GM12865 (cell line): ENCODE results near the gene AP4M1.
A peak's percentile ranks its signal among the peaks of the same experiment; 100 is the strongest.

Experiments used
- DNase-seq: peaks from one replicate; pipeline ENCODE4 v3.0.0; 2010; ENCODE audit warnings: low read depth
- H3K4me3 ChIP-seq: 2 replicates; pipeline ENCODE4 v1.5.1; 2011; ENCODE audit warnings: mild to moderate bottlenecking, low read depth, low read length, control low read depth
- TF ChIP-seq, protein P1 (sequence below): IDR thresholded peaks from 2 replicates; pipeline ENCODE4 v1.5.1; 2011; ENCODE audit warnings: low read length, control low read depth, low read depth, inconsistent platforms; ENCODE audit not compliant: insufficient read depth; ENCODE audit errors: missing control alignments

AP4M1 gene, protein sequence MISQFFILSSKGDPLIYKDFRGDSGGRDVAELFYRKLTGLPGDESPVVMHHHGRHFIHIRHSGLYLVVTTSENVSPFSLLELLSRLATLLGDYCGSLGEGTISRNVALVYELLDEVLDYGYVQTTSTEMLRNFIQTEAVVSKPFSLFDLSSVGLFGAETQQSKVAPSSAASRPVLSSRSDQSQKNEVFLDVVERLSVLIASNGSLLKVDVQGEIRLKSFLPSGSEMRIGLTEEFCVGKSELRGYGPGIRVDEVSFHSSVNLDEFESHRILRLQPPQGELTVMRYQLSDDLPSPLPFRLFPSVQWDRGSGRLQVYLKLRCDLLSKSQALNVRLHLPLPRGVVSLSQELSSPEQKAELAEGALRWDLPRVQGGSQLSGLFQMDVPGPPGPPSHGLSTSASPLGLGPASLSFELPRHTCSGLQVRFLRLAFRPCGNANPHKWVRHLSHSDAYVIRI

DNA sequence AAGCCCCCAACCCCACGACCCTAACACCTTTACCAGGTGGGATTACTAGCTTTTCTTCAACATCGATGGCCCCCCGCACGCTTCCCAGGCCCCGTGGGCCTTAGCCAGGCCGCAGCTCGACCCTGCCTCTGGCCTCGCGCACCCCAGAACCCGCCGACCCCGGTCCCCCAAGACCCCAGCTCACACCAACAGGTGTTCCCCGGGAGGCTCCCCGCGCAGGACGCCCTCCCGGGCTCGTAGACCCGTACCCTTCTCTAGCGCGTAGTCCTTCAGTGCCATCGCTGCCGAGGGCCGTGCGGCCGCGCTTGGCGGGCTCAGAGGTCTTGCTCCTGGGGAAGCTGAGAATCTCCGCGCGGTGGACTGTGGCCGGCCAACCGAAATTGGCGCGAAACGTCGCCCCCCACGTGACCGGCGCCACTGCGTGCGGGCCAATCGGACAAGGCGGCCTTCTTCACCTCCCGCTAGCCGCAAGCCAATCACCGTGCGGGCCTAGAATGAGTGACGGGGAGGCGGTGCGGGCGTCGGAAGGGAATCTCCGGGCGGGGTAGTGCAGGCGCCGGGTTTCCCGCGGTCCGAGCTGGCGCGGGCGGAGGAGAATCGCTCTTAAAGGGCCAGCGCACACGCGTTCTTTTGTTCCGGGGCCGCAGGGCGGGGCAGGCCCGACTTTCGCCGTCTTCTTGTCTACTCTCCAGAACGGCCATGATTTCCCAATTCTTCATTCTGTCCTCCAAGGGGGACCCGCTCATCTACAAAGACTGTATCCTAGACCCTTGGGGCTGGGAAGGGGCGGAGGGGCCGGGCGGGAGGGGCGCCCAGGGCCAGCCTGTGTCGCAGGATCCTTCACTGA lies at the start of gene AP4M1, which contains the start of gene MCM7:
TSS of gene AP4M1 (plus strand) at position 628 of the 847 bp plus-strand sequence. CDS start at position 700, 72 bp downstream.
TSS of gene MCM7 (minus strand) at position 382 of the 847 bp plus-strand sequence. CDS start at position 279, 103 bp downstream.
- H3K4me3 ChIP-seq = peak within 1 kb of the TSS; percentile 80
- DNase-seq = peak; percentile 100
- TF ChIP-seq, protein P1, sequence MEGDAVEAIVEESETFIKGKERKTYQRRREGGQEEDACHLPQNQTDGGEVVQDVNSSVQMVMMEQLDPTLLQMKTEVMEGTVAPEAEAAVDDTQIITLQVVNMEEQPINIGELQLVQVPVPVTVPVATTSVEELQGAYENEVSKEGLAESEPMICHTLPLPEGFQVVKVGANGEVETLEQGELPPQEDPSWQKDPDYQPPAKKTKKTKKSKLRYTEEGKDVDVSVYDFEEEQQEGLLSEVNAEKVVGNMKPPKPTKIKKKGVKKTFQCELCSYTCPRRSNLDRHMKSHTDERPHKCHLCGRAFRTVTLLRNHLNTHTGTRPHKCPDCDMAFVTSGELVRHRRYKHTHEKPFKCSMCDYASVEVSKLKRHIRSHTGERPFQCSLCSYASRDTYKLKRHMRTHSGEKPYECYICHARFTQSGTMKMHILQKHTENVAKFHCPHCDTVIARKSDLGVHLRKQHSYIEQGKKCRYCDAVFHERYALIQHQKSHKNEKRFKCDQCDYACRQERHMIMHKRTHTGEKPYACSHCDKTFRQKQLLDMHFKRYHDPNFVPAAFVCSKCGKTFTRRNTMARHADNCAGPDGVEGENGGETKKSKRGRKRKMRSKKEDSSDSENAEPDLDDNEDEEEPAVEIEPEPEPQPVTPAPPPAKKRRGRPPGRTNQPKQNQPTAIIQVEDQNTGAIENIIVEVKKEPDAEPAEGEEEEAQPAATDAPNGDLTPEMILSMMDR = no peak

DNA sequence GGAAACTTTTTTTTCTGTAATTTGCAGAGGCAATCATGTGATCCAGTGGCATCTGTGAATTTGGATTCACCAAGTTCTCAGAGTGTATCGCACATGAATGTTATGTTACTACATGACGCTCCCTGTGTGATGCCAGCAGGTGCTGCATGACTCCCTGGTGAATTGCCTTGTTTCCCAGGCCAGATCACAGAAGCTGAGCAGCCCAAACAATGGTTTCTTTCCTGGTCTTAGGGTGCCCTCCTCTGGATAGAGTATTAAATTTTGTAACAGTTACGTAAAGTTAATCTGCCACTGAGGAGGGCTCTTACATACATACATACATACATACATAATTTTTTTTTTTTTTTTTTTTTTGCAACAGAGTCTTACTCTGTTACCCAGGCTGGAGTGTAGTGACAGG lies 48.2 kb upstream of the AP4M1 start:
- peak; percentile 55 for DNase-seq
- H3K4me3 ChIP-seq = no peak overlapping the region

DNA sequence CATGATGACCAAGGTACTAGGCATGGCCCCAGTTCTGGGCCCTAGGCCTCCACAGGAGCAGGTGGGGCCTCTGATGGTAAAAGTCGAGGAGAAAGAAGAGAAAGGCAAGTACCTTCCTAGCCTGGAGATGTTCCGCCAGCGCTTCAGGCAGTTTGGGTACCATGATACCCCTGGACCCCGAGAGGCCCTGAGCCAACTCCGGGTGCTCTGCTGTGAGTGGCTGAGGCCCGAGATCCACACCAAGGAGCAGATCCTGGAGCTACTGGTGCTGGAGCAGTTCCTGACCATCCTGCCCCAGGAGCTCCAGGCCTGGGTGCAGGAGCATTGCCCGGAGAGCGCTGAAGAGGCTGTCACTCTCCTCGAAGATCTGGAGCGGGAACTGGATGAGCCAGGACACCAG lies 44.4 kb upstream of the AP4M1 start:
- TF ChIP-seq, protein P1 = no peak
- no peak for DNase-seq
- no peak overlapping the region for H3K4me3 ChIP-seq

More for the DNA sequence above, 48.2 kb upstream of the AP4M1 start:
- TF ChIP-seq, protein P1 = no peak

DNA sequence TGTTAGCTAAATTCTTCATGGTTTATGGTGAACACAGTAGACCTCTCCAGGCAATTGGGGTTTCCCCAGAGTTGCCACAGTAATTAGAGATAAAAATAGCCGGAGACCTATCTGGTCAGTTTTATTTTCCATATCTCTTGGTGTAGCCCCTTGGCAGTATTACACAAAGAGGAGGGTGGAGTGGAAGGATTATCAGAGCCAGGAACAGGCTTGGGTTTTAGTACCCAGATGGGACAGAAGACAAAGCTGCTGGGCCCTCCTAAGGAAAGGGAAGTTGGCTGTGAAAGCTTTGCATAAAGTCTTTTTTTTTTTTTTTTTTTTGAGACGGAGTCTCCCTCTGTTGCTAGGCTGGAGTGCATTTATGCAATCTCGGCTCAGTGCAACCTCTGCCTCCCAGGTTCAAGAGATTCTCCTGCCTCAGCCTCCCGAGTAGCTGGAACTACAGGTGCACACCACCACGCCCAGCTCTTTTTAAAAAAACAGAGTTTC lies 42.1 kb upstream of the AP4M1 start:
- TF ChIP-seq, protein P1 = no peak
- no peak for DNase-seq
- no peak overlapping the region for H3K4me3 ChIP-seq

DNA sequence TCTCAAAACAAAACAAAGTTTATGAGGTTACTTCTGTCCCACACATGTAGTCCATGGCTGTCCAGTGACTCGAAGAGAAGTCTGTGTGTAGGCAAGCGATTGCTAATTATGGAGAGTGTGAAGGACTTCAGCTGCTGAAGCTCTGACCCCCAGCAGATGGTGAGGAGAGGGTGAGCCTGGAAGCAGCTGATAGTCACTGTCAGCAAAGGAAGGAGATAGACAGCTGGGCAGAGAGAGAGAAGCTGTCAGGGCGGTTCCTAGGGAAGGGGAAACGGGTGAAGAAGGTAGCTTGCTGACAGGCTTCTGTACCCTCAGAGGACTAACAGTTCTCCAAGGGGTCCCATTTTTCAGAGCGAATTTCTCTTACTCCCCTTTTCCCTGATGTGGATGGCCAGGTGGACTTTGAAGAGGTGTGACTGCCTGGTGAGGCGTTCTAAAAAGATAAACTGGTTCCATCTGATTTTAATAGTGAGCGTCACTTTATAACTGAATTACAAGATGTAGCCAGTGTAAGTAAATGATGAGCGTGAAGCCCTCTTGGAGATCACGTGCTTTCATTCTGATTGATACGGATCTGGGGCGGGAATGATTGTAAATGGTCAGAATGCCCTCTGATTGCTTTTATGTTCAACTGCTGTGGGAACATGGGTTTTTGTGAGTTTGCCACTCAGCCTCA lies 39.8 kb upstream of the AP4M1 start:
- no peak overlapping the region for H3K4me3 ChIP-seq
- TF ChIP-seq, protein P1 = no peak
- no peak for DNase-seq

DNA sequence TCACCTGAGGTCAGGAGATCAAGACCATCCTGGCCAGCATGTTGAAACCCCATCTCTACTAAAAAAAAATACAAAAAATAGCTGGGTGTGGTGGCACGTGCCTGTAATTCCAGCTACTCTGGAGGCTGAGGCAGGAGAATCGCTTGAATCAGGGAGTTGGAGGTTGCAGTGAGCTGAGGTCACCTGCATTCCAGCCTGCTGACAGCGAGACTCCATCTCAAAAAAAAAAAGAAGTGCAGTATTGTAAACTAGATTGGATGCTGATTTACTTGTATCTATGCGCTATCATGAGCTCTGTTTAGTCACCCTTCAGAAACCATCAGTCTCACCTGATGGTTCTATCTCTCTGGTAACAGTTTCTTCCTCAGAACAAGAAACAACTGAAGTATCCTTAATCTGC lies 38.1 kb upstream of the AP4M1 start:
- DNase-seq = no peak
- TF ChIP-seq, protein P1 = no peak
- H3K4me3 ChIP-seq = no peak overlapping the region
